Melanocyte of skin (primary cell): ENCODE results near the gene RHBDL1. TPM values are rescaled to one million over a fixed set of nuclear protein-coding genes. Genes with fewer than 3 reads are reported as not detected.

ENCODE experiments used
- total RNA-seq, 2 donors: library from RNA; depleted of rRNA; stranded (reverse); fragments of >200 nt; gene quantifications; 2 replicates each; pipeline ENCODE4 v1.2.3, GENCODE V29; 2012

RHBDL1 gene
- under 1 TPM; 0.33 to 0.69 TPM for total RNA-seq

DNA sequence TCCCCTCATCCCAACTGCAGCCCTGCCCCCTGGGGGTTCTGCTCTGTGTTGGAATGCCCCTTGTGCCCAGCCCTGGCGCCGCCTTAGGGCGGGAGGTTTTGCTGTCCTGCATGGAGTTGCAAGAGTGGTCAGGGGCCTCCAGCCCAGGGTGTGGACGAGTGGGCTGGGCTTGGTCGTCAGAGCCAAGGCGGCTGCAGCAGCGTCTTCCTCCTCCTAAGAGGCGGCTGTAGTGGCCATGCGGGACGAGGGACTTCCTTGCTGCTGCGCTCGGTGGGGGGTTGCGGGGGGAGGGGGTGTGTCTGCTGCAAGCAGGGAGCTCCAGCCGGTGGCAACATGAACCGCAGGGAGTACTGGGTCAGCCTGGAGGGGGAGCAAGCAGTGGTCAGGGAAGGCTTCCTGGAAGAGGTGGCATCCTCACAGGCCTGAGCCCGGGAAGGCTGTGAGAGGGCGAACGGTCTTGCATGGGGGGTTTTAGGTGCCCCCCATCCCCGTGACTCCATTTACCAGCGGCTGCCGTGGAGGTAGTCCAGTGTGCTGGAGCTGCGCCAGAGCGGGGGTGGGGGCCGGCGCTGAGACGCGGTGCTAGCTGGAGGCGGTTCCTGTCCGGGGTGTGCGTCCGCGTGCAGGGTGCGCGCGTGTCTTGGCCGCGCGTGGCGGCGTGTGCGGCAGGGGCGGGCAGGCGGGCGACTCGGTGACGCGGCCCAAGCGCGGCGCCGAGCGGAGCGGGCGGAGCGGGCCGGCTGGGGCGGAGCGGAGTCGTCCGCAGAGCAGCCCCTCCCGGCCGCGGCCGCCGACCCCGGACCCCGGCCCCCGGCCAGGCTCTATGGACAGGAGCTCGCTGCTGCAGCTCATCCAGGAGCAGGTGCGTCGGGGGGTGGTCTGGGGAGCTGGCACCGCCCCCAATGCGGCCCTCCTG, at the start of gene RHBDL1:
Gene RHBDL1, plus strand, starts transcription at position 704 of the 916 bp plus-strand sequence. Its CDS starts 120 bp downstream, at position 824.

DNA sequence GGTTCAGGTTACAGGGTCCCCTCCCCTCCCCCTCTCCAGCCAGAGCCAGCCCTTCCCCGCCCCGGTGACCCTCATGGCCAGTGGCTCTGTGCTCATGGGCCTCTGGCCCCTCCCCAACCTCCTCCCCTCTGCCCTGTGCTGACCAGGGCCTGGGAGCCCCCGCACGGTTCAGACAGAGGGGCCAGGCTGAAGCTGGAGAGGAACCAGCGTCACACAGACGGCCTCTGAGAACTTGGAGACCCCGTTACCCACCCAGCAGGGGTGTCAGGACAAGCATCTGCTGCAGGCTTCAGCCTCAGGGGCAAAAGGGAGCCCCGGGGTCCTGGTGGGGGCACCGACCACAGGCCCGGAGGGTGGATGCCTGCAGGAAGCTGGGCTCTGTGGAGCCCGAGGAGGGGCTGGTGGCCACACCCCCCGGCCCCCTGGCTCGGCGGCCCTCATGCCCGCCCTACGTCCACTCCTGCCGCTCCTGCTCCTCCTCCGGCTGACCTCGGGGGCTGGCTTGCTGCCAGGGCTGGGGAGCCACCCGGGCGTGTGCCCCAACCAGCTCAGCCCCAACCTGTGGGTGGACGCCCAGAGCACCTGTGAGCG, 44.6 kb upstream of the RHBDL1 start, which contains the start of gene WFIKKN1:
Gene WFIKKN1, plus strand, starts transcription at position 171 of the 591 bp plus-strand sequence. Its CDS starts 269 bp downstream, at position 440.

GRCh38 chr16:636206-637080, 39.0 kb upstream of the RHBDL1 start, which contains the start of gene METTL26:
TSS of gene METTL26 (minus strand) at chr16:636305. CDS start at chr16:636290, 15 bp downstream.

DNA sequence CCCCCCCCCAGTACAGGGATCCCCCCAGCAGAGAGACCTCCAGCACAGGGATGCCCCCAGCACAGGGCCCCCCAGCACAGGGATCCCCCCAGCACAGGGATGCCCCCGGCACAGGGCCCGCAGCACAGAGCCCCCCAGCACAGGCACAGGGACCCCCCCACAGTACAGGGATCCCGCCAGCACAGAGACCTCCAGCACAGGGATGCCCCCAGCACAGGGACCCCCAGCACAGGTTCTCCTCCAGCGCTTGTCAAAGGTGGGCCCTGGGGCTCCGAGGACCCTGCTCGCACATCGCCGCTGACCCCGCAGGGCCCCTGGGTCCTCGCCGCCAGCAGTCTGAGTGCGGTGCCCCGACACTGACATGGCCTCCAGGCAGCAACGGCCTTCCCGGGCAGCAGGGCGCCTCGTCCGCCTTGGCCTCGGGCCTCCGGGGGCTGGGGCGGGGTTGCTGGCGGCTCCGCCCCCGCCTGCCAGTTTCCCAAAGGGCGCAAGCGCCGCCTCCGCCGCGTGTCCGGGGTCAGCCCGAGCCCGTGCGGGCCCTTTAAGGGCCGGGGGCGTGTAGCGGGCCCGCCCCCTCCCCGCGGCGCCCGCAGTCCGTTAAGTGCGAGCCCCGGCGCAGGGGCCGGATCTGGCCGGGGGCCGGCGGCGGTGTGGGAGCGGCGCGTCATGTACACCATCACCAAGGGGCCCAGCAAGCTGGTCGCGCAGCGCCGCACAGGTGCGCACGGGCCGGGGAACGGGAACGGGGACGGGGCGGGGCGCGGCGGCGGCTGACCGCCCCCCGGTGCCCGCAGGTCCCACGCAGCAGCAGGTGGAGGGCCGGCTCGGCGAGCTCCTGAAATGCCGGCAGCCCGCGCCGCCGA, 33.9 kb upstream of the RHBDL1 start, which contains the start of gene MCRIP2:
Gene MCRIP2, plus strand, starts transcription at position 503 of the 863 bp plus-strand sequence. Its CDS starts 164 bp downstream, at position 667.

GRCh38 chr16:648781-649589, 26.5 kb upstream of the RHBDL1 start, which contains the start of gene WDR90:
TSS of gene WDR90 (plus strand) at chr16:649365. CDS start at chr16:649417, 52 bp downstream.

GRCh38 chr16:667780-668518, 7.5 kb upstream of the RHBDL1 start, which contains the start of gene RHOT2:
TSS of gene RHOT2 (plus strand) at chr16:668132. CDS start at chr16:668200, 68 bp downstream.

GRCh38 chr16:679814-680624, 4.5 kb downstream of the RHBDL1 start, which contains the start of gene STUB1:
TSS of gene STUB1 (plus strand) at chr16:680410. CDS start at chr16:680526, 116 bp downstream.

GRCh38 chr16:684071-684794, 8.8 kb downstream of the RHBDL1 start, which contains the start of gene JMJD8:
TSS of gene JMJD8 (minus strand) at chr16:684334. CDS start at chr16:684319, 15 bp downstream.

DNA sequence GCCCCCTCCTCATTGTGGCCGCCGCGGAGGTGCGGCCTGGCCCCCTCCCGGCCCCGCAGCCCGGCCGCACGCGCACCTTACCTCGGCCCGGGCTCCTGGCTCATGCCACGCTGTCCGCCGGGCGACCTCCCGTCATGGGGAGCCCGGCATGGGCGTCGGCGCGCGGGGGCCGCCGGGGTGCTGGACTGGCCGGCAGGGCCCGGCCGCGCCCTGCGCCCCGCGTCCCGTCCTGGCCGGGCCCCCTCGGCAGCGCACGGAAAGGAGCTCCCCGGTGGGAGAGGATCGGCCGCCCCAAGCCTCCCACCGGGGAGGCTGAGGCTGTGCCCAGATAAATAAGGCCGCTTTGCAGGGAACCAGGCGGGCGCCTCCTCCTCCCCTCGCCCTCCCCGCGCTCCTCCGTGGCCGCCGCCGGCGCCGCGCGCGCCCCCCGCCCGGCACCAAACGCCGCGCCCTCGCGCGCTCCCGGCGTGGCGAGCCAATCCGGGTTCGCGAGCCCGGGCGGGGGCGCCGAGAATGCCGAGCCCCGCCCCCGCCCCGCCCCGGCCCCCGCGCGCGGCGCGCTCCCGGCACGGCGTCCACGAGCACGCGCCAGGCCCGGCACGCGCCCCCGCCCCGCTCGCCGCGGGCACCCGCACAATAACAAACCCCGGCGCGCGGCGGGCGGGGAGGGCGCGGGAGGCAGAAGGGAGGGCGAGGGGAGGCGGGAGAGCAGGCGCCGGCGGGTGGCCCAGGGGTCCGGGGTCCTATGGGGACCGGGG, 30.1 kb downstream of the RHBDL1 start, which contains the start of gene FBXL16:
Gene FBXL16, minus strand, starts transcription at position 371 of the 758 bp plus-strand sequence. CDS start 8,396 bp downstream, outside the sequence.

GRCh38 chr16:714558-715476, 39.3 kb downstream of the RHBDL1 start, which contains the start of gene METRN:
TSS of gene METRN (plus strand) at chr16:715118. CDS start at chr16:715290, 172 bp downstream.

GRCh38 chr16:720990-721764, 45.7 kb downstream of the RHBDL1 start, which contains the start of gene ANTKMT:
TSS of gene ANTKMT (plus strand) at chr16:721146. CDS start at chr16:721275, 129 bp downstream.

DNA sequence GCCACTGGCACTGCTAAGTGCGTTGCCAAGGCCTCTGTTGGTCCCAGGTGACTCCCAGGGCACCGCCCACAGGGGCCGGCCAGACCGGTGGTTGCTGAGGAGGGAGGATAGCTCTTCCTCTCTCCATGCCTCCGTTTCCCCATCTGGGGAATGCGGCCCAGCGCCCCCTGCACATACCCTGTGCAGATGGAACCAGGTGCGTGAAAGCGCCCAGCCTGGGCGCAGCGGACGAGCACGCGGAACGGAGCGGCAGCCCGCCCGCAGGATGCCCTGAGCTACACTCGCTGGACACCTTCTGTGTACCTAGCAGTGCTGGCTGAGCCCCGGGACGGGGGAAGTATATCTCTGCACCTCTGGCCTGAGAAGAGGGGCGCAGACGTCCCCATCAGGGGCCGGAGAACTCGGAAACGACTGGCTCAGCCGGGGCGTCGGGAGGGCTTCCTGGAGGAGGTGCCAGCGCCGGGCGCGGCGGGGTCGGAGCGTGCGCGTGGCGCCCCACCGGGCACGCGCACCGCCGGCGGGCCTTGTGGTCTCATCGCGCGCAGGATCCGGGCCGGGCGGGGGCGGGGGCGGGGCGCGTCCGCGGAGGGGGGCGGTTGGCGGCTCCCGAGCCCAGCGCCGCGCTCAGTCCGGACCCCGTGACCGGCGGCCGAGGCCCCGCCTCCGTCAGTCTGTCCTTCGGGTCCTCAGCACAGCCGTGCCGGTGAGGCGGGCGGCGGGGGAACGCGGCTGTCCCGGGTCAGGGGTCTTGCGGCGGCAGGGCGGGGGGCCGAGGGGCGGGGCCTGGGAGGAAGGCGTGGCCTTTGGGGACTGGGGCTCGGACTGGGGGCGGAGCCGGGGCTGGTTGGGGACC, 51.2 kb downstream of the RHBDL1 start, which contains the start of the genes CCDC78 and HAGHL:
Gene CCDC78, minus strand, starts transcription at position 6 of the 853 bp plus-strand sequence. CDS start 76 bp downstream, outside the sequence.
Gene HAGHL, plus strand, starts transcription at position 669 of the 853 bp plus-strand sequence. CDS start 404 bp downstream, outside the sequence.

